OCI-LY3 (cell line): ENCODE results near the gene ZNF736.

Source experiments
- H2AFZ ChIP-seq: fragments of 200-600, 300-600 bp; shearing (Covaris generic); 2 replicates; pipeline ENCODE4 v1.6.0; 2014; ENCODE audit warnings: antibody characterized with exemption, low read depth, low read length
- H3K27ac ChIP-seq: fragments of 200-600, 300-600 bp; sonication (generic); 2 replicates; pipeline ENCODE4 v1.5.1; 2014; ENCODE audit warnings: mild to moderate bottlenecking, low read length, moderate library complexity, mixed read lengths
- H3K27me3 ChIP-seq: fragments of 200-600, 300-600 bp; sonication (generic); 2 replicates; pipeline ENCODE4 v1.6.1; 2014; ENCODE audit warnings: low read depth, low read length, mixed read lengths
- H3K36me3 ChIP-seq: fragments of 200-600, 300-600 bp; sonication (generic); replicated peaks from 2 replicates; pipeline ENCODE3; 2014; ENCODE audit warnings: low read depth, low read length, mixed read lengths
- H3K4me1 ChIP-seq: fragments of 300-600, 200-600 bp; sonication (generic); 2 replicates; pipeline ENCODE4 v1.6.1; 2014; ENCODE audit warnings: low read length, mixed read lengths
- H3K4me2 ChIP-seq: fragments of 200-600, 300-600 bp; sonication (generic); 2 replicates; pipeline ENCODE4 v1.6.1; 2014; ENCODE audit warnings: low read length, mixed read lengths
- H3K4me3 ChIP-seq: fragments of 300-600, 200-600 bp; sonication (generic); 2 replicates; pipeline ENCODE4 v1.5.1; 2014; ENCODE audit warnings: antibody characterized with exemption, mild to moderate bottlenecking, low read length, moderate library complexity
- H3K79me2 ChIP-seq: fragments of 300-600, 200-600 bp; shearing (Covaris generic); 2 replicates; pipeline ENCODE4 v1.6.1; 2014; ENCODE audit warnings: mild to moderate bottlenecking, low read length, mixed read lengths
- H3K9ac ChIP-seq: fragments of 300-600, 200-600 bp; shearing (Covaris generic); 2 replicates; pipeline ENCODE4 v1.6.0; 2014; ENCODE audit warnings: mild to moderate bottlenecking, low read length, moderate library complexity
- H3K9me3 ChIP-seq: fragments of 200-600, 300-600 bp; shearing (Covaris generic); 2 replicates; pipeline ENCODE4 v1.6.1; 2014; ENCODE audit warnings: low read length, mixed read lengths; ENCODE audit not compliant: insufficient read depth
- H4K20me1 ChIP-seq: fragments of 200-600, 300-600 bp; sonication (generic); 2 replicates; pipeline ENCODE4 v1.6.1; 2016; ENCODE audit warnings: low read length, mixed read lengths; ENCODE audit not compliant: insufficient read depth
- EZH2phosphoT487 ChIP-seq: fragments of 200-600 bp; shearing (Covaris generic); IDR thresholded peaks from 2 replicates; pipeline ENCODE4 v1.6.1; 2018; ENCODE audit warnings: antibody characterized with exemption, mixed run types, low read depth
- TF ChIP-seq, protein P1 (sequence below): fragments of 200-600, 300-600 bp; sonication (generic); IDR thresholded peaks from 2 replicates; pipeline ENCODE4 v1.5.1; 2014; ENCODE audit warnings: antibody characterized with exemption, low read length, low read depth

ZNF736 gene

DNA sequence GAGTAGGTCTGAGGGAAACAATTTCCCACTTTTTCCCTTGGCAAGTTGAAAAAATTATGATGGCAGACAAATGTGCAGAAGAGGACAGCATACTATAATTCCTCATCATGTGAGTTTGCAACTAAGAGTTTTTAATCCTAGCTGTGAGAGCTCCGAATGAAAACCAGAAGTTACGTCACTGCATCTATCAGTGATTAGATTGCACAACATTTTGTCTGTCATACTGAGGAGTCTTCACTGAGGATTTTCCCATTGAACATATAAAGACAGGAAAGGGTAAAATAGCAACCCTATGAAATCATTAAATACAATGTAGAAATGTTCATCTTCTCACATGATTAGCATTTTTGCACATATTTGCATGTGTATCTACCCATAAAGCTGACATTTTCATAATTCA is 45.8 kb downstream of the ZNF736 start:
- Histone ChIP-seq H3K9ac (no peak overlapping the region), H3K4me2 (no peak overlapping the region), H3K4me1 (no peaks in the 10 kb centered on the region), H3K4me3 (no peak overlapping the region), H3K79me2 (no peaks in the 10 kb centered on the region), H4K20me1 (no peaks in the 10 kb centered on the region), H3K9me3 (peaks cover 18% of the 10 kb centered on the region; the same call in 1 of the 2 replicates), H3K27ac (no peak overlapping the region), H3K36me3 (peaks cover 34% of the 10 kb centered on the region), H2AFZ (no peak overlapping the region), H3K27me3 (no peaks in the 10 kb centered on the region)
- TF ChIP-seq EZH2phosphoT487 = no peak
- TF ChIP-seq, protein P1, sequence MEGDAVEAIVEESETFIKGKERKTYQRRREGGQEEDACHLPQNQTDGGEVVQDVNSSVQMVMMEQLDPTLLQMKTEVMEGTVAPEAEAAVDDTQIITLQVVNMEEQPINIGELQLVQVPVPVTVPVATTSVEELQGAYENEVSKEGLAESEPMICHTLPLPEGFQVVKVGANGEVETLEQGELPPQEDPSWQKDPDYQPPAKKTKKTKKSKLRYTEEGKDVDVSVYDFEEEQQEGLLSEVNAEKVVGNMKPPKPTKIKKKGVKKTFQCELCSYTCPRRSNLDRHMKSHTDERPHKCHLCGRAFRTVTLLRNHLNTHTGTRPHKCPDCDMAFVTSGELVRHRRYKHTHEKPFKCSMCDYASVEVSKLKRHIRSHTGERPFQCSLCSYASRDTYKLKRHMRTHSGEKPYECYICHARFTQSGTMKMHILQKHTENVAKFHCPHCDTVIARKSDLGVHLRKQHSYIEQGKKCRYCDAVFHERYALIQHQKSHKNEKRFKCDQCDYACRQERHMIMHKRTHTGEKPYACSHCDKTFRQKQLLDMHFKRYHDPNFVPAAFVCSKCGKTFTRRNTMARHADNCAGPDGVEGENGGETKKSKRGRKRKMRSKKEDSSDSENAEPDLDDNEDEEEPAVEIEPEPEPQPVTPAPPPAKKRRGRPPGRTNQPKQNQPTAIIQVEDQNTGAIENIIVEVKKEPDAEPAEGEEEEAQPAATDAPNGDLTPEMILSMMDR = no peak

DNA sequence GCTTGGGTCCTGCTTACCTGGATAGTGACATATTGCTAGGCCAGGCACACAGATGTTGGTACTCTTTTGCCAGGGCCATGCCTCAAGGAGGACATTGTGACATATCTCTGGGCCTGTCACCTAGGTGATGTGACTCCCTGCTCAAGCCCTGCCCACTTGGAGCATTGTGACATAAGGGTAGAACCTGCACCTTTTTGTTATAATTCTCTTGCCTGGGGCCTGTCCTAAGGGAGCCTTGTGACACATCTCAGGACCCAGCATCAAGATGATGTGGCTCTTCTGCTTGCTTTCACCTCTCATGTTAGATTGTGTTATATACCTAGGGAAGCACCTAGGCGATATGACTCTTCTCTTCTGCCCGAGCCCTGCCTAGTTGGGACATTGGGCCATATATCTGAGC is 57.4 kb downstream of the ZNF736 start:
- TF ChIP-seq, protein P1 = no peak
- TF ChIP-seq EZH2phosphoT487 = no peak
- H3K9me3 ChIP-seq = no peaks in the 10 kb centered on the region
- H4K20me1 ChIP-seq = no peaks in the 10 kb centered on the region
- H3K79me2 ChIP-seq = no peaks in the 10 kb centered on the region
- no peaks in the 10 kb centered on the region for H3K4me1 ChIP-seq
- no peaks in the 10 kb centered on the region for H3K27me3 ChIP-seq
- no peak overlapping the region for H3K4me3 ChIP-seq
- no peak overlapping the region for H3K27ac ChIP-seq
- no peak overlapping the region for H3K9ac ChIP-seq
- no peaks in the 10 kb centered on the region for H3K36me3 ChIP-seq
- H2AFZ ChIP-seq = no peak overlapping the region
- no peak overlapping the region for H3K4me2 ChIP-seq

DNA sequence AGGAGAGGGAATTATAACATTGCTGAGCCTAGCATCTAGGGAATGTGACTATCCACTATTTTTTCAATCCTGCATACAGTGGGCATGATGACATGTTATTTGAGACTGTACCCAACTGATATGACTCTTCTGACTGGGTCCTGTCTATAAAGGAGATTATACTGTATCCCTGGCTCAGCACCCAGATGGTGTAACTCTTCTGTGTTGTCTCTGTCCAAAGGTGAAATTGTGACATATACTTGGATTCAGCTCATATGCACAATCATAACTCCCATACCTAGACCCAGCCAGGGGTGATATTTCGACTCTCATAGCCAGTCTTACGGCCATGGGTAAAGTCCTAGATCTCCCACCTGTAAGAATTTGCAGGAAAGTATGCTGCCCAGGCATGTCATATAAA is 59.3 kb downstream of the ZNF736 start:
- no peak overlapping the region for H3K4me3 ChIP-seq
- no peaks in the 10 kb centered on the region for H4K20me1 ChIP-seq
- TF ChIP-seq, protein P1 = no peak
- TF ChIP-seq EZH2phosphoT487 = no peak
- no peak overlapping the region for H2AFZ ChIP-seq
- H3K4me2 ChIP-seq = no peak overlapping the region
- H3K79me2 ChIP-seq = no peaks in the 10 kb centered on the region
- no peak overlapping the region for H3K9ac ChIP-seq
- no peaks in the 10 kb centered on the region for H3K36me3 ChIP-seq
- no peaks in the 10 kb centered on the region for H3K4me1 ChIP-seq
- no peak overlapping the region for H3K27ac ChIP-seq
- H3K9me3 ChIP-seq = no peaks in the 10 kb centered on the region
- H3K27me3 ChIP-seq = no peaks in the 10 kb centered on the region

DNA sequence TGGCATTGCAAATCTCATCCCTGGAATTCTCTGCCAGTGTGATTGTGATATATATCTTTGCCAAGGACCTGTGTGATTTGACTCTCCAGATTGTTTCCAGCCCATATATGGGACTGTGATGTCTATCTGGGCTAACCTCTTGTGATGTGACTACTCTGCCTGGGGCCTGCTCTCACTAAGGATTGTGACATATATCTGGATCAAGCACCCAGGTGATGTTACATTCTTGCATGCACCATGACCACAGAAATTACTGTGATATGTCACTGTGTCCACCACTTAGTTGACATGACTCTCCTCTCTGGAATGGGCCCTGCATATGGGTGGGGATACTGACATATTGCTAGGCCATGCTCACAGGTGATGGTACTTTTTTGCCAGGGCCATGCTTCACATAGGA is 86.6 kb downstream of the ZNF736 start:
- no peak for TF ChIP-seq EZH2phosphoT487
- TF ChIP-seq, protein P1 = no peak
- Histone ChIP-seq H4K20me1 (no peaks in the 10 kb centered on the region), H3K4me2 (no peak overlapping the region), H3K9ac (no peak overlapping the region), H3K36me3 (no peaks in the 10 kb centered on the region), H3K27ac (no peak overlapping the region), H3K4me1 (no peaks in the 10 kb centered on the region), H2AFZ (no peak overlapping the region), H3K27me3 (no peaks in the 10 kb centered on the region), H3K79me2 (no peaks in the 10 kb centered on the region), H3K4me3 (no peak overlapping the region), H3K9me3 (no peaks in the 10 kb centered on the region)
